H1 (cell line): ENCODE measurements around the gene FARS2. TPM values are rescaled to one million over a fixed set of nuclear protein-coding genes. Genes with fewer than 3 reads are reported as not detected.

ENCODE experiments used
- CREB1 ChIP-seq: IDR thresholded peaks from 2 replicates; pipeline ENCODE4 v1.6.1; 2012; ENCODE audit warnings: inconsistent platforms
- EP300 ChIP-seq, 2 experiments: IDR thresholded peaks; 1 replicate in 1 of 2; 2 replicates in 1 of 2; pipeline ENCODE4 v1.6.1; 2011 to 2012; ENCODE audit warnings: low read depth in 2 of 2, low read length in 2 of 2, mild to moderate bottlenecking in 2 of 2, borderline replicate concordance in 1 of 2, inconsistent platforms in 1 of 2, moderate library complexity in 1 of 2
- FOSL1 ChIP-seq: IDR thresholded peaks from 2 replicates; pipeline ENCODE4 v1.6.1; 2011; ENCODE audit warnings: mild to moderate bottlenecking, low read depth, low read length, moderate library complexity; ENCODE audit not compliant: insufficient read depth
- GTF2F1 ChIP-seq: IDR thresholded peaks from 2 replicates; pipeline ENCODE4 v1.6.1; 2012; ENCODE audit warnings: low read depth, low read length, improper control_type of control experiment, borderline replicate concordance
- KDM1A ChIP-seq: fragments of 200-600, 300-600 bp; sonication (generic); IDR thresholded peaks from 2 replicates; pipeline ENCODE4 v1.7.1; 2016; ENCODE audit warnings: mild to moderate bottlenecking, low read length, borderline replicate concordance
- KDM5A ChIP-seq: fragments of 200-600 bp; IDR thresholded peaks from 2 replicates; pipeline ENCODE4 v1.7.1; 2012; ENCODE audit warnings: mild to moderate bottlenecking, low read length, inconsistent platforms, mixed read lengths
- MAFK ChIP-seq: IDR thresholded peaks from 2 replicates; pipeline ENCODE4 v1.6.1; 2012; ENCODE audit warnings: low read depth, mild to moderate bottlenecking, improper control_type of control experiment, low read length
- NANOG ChIP-seq: IDR thresholded peaks from 2 replicates; pipeline ENCODE4 v1.6.1; 2011; ENCODE audit warnings: low read length, low read depth, mild to moderate bottlenecking, inconsistent platforms; ENCODE audit not compliant: insufficient read depth, poor library complexity, severe bottlenecking
- RBBP5 ChIP-seq: IDR thresholded peaks from 2 replicates; pipeline ENCODE4 v1.7.1; 2012; ENCODE audit warnings: low read depth, mild to moderate bottlenecking, inconsistent platforms, low read length, moderate library complexity, borderline replicate concordance
- RNF2 ChIP-seq: fragments of 200-900, 300-1000 bp; sonication (generic); IDR thresholded peaks from 2 replicates; pipeline ENCODE4 v1.7.1; 2016; ENCODE audit warnings: borderline replicate concordance, low read depth, mild to moderate bottlenecking, antibody characterized with exemption, low read length; ENCODE audit not compliant: poor library complexity, severe bottlenecking; ENCODE audit errors: missing control alignments
- SP4 ChIP-seq: IDR thresholded peaks from 2 replicates; pipeline ENCODE4 v1.6.1; 2012; ENCODE audit warnings: low read length, inconsistent platforms
- TAF1 ChIP-seq: IDR thresholded peaks from 2 replicates; pipeline ENCODE4 v1.6.1; 2011; ENCODE audit warnings: mild to moderate bottlenecking, low read depth, low read length
- TAF7 ChIP-seq: optimal IDR thresholded peaks from 2 replicates; pipeline ENCODE3; 2011; ENCODE audit warnings: low read depth, mild to moderate bottlenecking, inconsistent platforms, low read length, moderate library complexity, borderline replicate concordance
- TBP ChIP-seq: IDR thresholded peaks from 2 replicates; pipeline ENCODE4 v1.6.1; 2011; ENCODE audit warnings: low read depth, low read length, improper control_type of control experiment
- ZNF274 ChIP-seq: IDR thresholded peaks from 2 replicates; pipeline ENCODE4 v1.7.0; 2012; ENCODE audit warnings: low read length, borderline replicate concordance; ENCODE audit errors: extremely low read depth
- polyA plus RNA-seq, 7 experiments: library from polyadenylated mRNA; depleted of rRNA in 3 of 7; stranded (reverse) in 5 of 7; unstranded in 2 of 7; fragments of >200 nt in 5 of 7; fragments of 200-250 nt in 2 of 7; gene quantifications; 1 replicate in 5 of 7; 2 replicates in 1 of 7; 4 replicates in 1 of 7; pipeline versions ENCODE4 v1.2.1 to v1.2.3, GENCODE V29; 2011 to 2013; ENCODE audit warnings: missing spikeins in 2 of 7, mixed read lengths in 2 of 7
- total RNA-seq: library from RNA; stranded (reverse); fragmentation: NEBNext Ultra II Directional; extraction: Animal tissue kit (Norgen Biotek cat#: 25700); gene quantifications from 2 replicates; pipeline ENCODE4 v1.2.1, GENCODE V29; 2021
- TF ChIP-seq, protein P1 (sequence below): IDR thresholded peaks from 2 replicates; pipeline ENCODE4 v1.6.1; 2012; ENCODE audit warnings: inconsistent platforms
- TF ChIP-seq, protein P2 (sequence below): IDR thresholded peaks from 2 replicates; pipeline ENCODE4 v1.6.1; 2011; ENCODE audit warnings: low read depth, mild to moderate bottlenecking, low read length; ENCODE audit not compliant: insufficient read depth

The FARS2 gene
- total and polyA plus RNA-seq, 2 of the 8 experiments (the other 6 are each of a cell fraction or from before 2014, with no cell fraction given): 11.7 to 14.4 TPM

GRCh38 chr6:5260661-5261544, at the start of gene FARS2, which contains the start of gene LYRM4 (continued):
- TF ChIP-seq GTF2F1 (peak; percentile 15; the same call in 1 of the 2 replicates), RNF2 (no peak), KDM5A (peak; percentile 52; the same call in 1 of the 2 replicates), ZNF274 (no peak), CREB1 (peak; percentile 52; the same call in 1 of the 2 replicates), KDM1A (no peak), TAF1 (peak; percentile 87), RBBP5 (peak; percentile 24; the same call in 1 of the 2 replicates), NANOG (no peak), EP300 (IDR thresholded peaks at IDR 0.05; ENCODE audit: borderline replicate concordance in 1 of 2, low read depth in 2 of 2, low read length in 2 of 2) (0 out of 3 replicates have a peak, but pooled peaks of 1 of the 2 experiments have one; percentile 43), TBP (peak; percentile 75; the same call in 1 of the 2 replicates), MAFK (no peak), FOSL1 (no peak), TAF7 (peak; percentile 77), SP4 (peak; percentile 99)
- TF ChIP-seq, protein P1, sequence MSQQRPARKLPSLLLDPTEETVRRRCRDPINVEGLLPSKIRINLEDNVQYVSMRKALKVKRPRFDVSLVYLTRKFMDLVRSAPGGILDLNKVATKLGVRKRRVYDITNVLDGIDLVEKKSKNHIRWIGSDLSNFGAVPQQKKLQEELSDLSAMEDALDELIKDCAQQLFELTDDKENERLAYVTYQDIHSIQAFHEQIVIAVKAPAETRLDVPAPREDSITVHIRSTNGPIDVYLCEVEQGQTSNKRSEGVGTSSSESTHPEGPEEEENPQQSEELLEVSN: no peak
- TF ChIP-seq, protein P2, sequence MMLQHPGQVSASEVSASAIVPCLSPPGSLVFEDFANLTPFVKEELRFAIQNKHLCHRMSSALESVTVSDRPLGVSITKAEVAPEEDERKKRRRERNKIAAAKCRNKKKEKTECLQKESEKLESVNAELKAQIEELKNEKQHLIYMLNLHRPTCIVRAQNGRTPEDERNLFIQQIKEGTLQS: no peak
